Stimulated activated naive CD8-positive, alpha-beta T cell treated with anti-CD3 and anti-CD28 coated beads, Interleukin-15, Interleukin-2, amounts not matched to agents 100 U/mL and 50 U/mL, for 24 hours (primary cell): ENCODE results near the gene PAK1.

Experiments used
- ATAC-seq: fragments of 150-1000 bp; cut with Tn5 transposase; one replicate; pipeline ENCODE4 v1.10.0; 2021
- DNase-seq: peaks from one replicate; pipeline ENCODE4 v3.0.0; 2021

Gene PAK1

DNA sequence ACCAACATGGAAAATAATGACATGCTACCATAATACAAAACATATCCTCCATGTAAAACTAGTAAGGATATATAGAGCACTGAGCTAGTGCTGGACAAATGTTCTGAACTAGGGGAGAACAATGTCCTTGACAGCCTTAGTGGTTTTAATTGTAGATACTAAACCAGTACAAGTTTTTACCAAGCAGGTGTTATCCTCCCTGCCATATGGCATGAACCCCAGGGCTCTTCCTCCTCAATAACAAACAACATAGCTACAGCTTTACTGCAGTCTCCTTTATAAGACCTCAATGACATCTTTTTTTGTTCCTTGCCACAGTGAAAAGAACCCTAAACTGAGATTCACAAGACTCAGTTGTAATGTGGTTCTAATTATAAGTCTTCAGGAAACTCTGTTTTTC lies 102.2 kb downstream of the PAK1 start:
- ATAC-seq = no peak
- no peak for DNase-seq

DNA sequence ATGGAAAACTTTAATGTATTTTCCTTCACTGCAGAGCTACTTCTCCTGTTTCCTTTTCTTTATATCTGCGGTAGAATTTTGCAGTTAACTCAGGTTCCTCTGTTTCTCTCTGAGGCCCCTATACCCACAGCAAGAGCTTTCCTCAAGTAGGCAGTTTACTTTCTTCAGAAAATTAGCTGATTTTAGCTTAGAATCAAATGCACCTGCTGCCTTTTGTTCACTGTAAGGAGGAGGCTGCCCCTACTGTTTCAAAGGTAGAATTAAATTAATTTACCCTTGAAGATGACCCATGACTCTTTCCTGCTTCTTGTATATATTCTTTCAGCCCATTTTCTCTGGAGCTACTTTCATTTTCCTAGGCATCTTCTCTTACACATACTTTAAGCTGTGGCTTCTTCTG lies 103.7 kb downstream of the PAK1 start:
- ATAC-seq = no peak
- no peak for DNase-seq

- ATAC-seq (no peak), DNase-seq (no peak)
Measured at GRCh38 chr11:77361184-77361583, 112.7 kb downstream of the PAK1 start.

DNA sequence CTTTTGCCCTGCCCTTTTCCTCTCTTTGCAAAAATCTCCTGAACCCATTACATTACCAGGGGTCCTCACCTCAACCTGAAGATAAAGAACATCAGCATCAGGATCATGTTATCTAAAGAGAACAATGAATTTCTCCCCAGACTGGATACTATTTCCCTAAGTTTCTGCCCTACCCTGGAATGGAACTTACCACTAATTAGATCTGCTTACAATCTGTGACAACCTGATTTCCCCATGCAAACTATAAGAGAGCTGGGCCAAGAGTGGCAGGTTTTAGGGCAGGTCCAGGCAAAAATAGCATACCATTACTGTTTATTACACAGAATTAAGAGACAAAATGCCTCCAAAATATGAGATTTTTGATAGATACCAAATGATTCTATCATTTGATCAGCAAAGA lies 114.4 kb downstream of the PAK1 start:
- ATAC-seq = no peak

GRCh38 chr11:77353131-77353530 lies 120.8 kb downstream of the PAK1 start:
- no peak for DNase-seq
- no peak for ATAC-seq

More for the DNA sequence above, 114.4 kb downstream of the PAK1 start:
- no peak for DNase-seq

- ATAC-seq (no peak), DNase-seq (no peak)
Measured at GRCh38 chr11:77351281-77351886, 122.5 kb downstream of the PAK1 start.

- ATAC-seq = no peak
- DNase-seq = no peak
Measured at GRCh38 chr11:77347948-77348347, 125.9 kb downstream of the PAK1 start.

DNA sequence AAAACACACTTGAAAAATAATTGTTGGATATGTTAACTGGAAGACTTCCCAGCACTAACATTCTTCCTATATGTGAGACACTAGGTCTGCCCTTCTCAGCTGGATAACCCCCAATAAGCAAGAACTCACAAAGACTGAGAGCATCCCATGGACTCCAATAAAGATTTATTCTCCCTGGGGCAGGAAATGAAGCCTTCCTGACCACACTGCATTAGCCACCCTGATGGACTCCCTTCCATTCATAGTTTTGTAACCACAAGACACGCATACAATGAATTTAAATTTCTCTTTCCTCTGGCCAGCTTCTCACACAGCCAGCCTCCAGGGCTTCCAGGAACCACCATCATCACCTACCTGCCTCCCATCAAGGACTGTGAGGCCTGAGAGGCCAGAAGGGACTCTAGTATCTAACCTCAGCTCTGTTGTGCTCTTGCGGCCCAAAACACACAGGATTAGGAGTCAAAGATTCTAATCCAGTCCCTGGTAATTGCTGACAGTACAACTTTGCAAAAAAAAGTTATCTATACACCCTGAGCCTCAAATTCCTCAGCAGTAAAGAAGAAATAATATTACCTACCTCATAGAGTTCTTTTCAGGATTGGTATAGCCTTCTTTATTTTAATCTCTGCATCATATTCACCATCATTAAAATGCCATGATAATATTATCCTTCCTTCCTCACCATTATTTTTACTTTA lies 126.8 kb downstream of the PAK1 start:
- DNase-seq (no peak), ATAC-seq (no peak)

GRCh38 chr11:77345621-77346020 lies 128.3 kb downstream of the PAK1 start:
- no peak for ATAC-seq

GRCh38 chr11:77340501-77340900 lies 133.4 kb downstream of the PAK1 start:
- ATAC-seq = no peak
- no peak for DNase-seq

More at GRCh38 chr11:77345621-77346020, 128.3 kb downstream of the PAK1 start:
- DNase-seq = no peak

DNA sequence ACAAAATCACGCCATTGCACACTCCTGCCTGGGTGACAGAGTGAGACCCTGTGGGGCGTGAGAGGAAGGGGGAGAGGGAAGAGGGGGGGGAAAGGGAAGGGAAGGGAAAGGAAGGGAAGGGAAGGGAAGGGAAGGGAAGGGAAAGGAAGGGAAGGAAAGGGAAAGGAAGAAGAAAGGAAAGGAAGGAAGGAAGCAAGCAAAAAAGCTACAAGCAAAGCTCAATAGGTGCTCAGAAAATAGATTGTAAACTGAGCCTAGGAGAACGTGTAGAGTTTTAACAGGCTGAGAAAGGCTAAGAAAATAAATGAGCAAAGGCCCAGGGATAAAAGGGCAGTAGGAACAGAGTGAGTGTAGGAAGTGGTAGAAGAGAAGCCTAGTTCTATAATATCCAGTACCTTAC lies 141.6 kb downstream of the PAK1 start:
- no peak for ATAC-seq

DNA sequence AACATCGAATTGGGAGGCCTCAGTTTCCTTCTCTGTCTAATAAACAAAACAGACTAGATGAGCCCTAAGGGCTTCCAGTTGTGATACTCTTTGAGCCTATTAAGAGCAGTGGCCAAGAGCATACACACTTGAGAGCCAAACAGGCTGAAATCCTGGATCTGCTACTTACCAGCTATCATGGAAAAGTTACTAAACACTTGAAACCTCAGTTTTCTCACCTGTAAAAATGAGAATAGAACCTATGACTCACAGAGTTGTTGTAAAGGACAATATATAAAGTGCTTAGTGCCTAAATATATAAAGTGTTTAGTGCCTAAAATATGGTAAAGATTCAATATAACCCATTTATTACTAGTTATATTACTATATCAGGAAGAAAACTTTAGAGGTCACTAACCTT lies 148.7 kb downstream of the PAK1 start:
- DNase-seq (no peak), ATAC-seq (peak; percentile 91)

More for the DNA sequence above, 141.6 kb downstream of the PAK1 start:
- DNase-seq = no peak

GRCh38 chr11:77324508-77324907 lies 149.4 kb downstream of the PAK1 start:
- DNase-seq = no peak
- no peak for ATAC-seq

GRCh38 chr11:77322926-77323590 lies 150.8 kb downstream of the PAK1 start:
- DNase-seq (no peak), ATAC-seq (no peak)

GRCh38 chr11:77322506-77322905 lies 151.4 kb downstream of the PAK1 start:
- DNase-seq = no peak
- no peak for ATAC-seq

- ATAC-seq = no peak
- DNase-seq = no peak
Measured at GRCh38 chr11:77320351-77320750, 153.5 kb downstream of the PAK1 start.

- ATAC-seq (no peak), DNase-seq (no peak)
Measured at GRCh38 chr11:77318600-77318999, 155.3 kb downstream of the PAK1 start.

GRCh38 chr11:77316733-77317342 lies 157.1 kb downstream of the PAK1 start:
- no peak for ATAC-seq

DNA sequence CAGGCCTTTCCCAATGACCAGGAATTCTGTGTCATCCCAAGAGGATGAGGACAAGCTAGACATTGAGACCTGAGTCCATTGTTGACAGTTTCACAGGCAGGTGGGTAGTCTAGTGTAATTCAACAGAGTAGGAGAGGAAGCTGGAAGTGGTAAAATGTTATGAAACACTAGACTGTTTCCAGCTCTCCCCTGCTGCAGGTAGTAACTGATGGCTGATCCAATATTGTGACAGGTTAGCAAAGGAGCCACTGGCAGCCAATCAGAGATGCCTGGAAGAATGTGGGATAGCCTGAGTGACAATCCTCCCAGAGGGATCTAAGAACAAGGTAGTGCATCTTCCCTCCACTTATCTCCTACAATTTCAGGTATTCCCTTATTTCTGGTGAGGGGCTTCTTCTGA lies 161.8 kb downstream of the PAK1 start:
- DNase-seq (no peak), ATAC-seq (no peak)

More at GRCh38 chr11:77316733-77317342, 157.1 kb downstream of the PAK1 start:
- DNase-seq = no peak

DNA sequence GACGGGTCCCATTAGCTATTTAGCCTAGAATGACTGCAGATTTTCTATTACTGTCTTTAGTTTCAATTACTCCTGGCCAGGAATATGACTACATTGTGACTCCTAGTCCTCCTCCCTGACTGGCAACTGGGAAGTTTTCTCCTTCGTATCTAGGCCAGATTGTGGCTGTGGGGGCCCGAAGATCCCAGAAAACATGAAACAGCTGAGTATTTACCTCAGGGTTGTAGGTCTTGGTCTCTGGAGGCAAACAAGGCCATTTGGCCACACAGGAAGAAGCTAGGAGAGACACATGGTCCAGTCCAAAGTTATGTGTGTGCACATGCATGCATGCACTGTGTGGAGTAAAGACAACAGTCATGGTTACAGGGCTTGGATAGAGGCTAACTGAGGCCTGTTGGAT lies 162.2 kb downstream of the PAK1 start:
- DNase-seq = no peak
- no peak for ATAC-seq

DNA sequence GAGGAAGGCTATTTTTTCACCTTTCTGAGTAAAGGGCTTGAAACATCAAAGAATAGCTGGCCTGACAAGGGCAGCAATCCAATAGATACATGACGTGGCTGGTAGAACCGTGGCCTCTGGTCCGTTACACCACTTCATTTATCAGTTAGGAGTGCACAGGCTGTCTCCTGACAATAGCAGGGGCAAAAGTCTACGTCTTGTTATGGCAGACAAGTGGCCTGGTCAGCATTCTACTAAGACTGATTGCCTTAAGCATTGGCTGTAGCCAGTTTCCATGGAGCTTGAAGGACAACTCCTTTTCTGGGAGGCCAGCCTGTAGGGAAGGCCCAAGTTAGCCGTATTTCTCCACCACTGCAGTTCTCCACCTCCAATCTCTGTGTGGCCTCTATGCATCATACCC lies 163.2 kb downstream of the PAK1 start:
- ATAC-seq (no peak), DNase-seq (no peak)

- DNase-seq (no peak), ATAC-seq (no peak)
Measured at GRCh38 chr11:77309401-77310085, 164.4 kb downstream of the PAK1 start.
